ENCODE data around the gene EIF5B. TPM values are rescaled to one million over a fixed set of nuclear protein-coding genes. Genes with fewer than 3 reads are reported as not detected.

The EIF5B gene
- total RNA-seq, 1 experiment from 2014 or later, result 78.7 TPM

DNA sequence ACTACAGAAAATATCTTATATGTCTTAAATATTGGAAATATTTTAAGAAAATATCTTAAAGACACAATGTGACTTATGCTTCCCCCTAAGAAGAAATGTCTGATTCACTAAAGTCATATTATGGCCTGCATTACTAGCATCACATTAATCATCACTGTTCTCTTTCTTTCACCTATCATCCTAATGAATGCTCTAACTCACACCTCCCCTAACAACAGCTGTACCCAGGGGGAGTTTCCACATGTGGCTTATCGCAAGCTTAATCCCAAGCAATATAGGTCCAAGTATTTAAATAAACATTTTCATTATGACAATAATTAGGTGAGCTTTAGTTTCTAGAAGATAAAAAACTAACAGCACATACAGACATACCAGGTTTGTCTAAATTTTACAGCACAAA lies 113.0 kb downstream of the EIF5B start:
- CTCF ChIA-PET, result no interaction called here
- POLR2A ChIA-PET (ENCODE audit: low non-redundant PET), result no interaction called here
- Histone ChIP-seq H3K27me3 (replicated peaks; ENCODE audit: insufficient read depth, low read depth, low read length, poor library complexity) (no peaks in the 10 kb centered on the region), H3K4me1 (ENCODE audit: insufficient read depth, low read length, poor library complexity, severe bottlenecking) (no peaks in the 10 kb centered on the region), H3K27ac (ENCODE audit: low read depth, low read length, poor library complexity, severe bottlenecking) (no peak overlapping the region), H3K36me3 (ENCODE audit: insufficient read depth, low read length, poor library complexity, severe bottlenecking) (no peaks in the 10 kb centered on the region), H3K4me3 (ENCODE audit: low read depth, low read length, poor library complexity, severe bottlenecking) (no peak overlapping the region), H3K9me3 (ENCODE audit: low read depth, low read length, poor library complexity, severe bottlenecking) (no peaks in the 10 kb centered on the region)
- no TSS peak for BruUV-seq (replicated peaks)
- no peak for DNase-seq (ENCODE audit: low spot score)
- TF ChIP-seq EZH2 (IDR thresholded peaks at IDR 0.05; ENCODE audit: borderline replicate concordance, low read depth, low read length, poor library complexity, severe bottlenecking) (no peak), CTCF (conservative IDR thresholded peaks at IDR 0.05; ENCODE audit: low read depth, low read length) (no peak)
- intact Hi-C loops (cut with micrococcal nuclease; ENCODE audit: unreplicated experiment), result no loop called here

Other genes with a start within 250 kb of the EIF5B start
- gene C2orf15, start 195.7 kb upstream of the EIF5B start, total RNA-seq (2021), result 0.56 TPM in 1 of 2 replicates, not detected in the other
- gene TSGA10, start 182.4 kb upstream of the EIF5B start, total RNA-seq (2021), result 2.5 and 2.6 TPM in 2 replicates
- 6.3 and 7.4 TPM in 2 replicates for gene LIPT1, start 182.4 kb upstream of the EIF5B start, total RNA-seq (2021)
- 22.3 and 25.3 TPM in 2 replicates for gene MITD1, start 156.3 kb upstream of the EIF5B start, total RNA-seq (2021)
- 55.4 and 59.9 TPM in 2 replicates for gene MRPL30, start 156.2 kb upstream of the EIF5B start, total RNA-seq (2021)
- gene LYG2, start 81.7 kb upstream of the EIF5B start, total RNA-seq (2021), result not detected in 2 replicates
- 1.1 and 2.4 TPM in 2 replicates for gene LYG1, start 36.2 kb upstream of the EIF5B start, total RNA-seq (2021)
- gene TXNDC9, start 1.1 kb upstream of the EIF5B start, total RNA-seq (2021), result 39.5 and 43.0 TPM in 2 replicates
- 38.1 and 41.2 TPM in 2 replicates for gene REV1, start 152.6 kb downstream of the EIF5B start, total RNA-seq (2021)